HCT116 (cell line): ENCODE results near the gene TMEM145. TPM values are rescaled to one million over a fixed set of nuclear protein-coding genes. Genes with fewer than 3 reads are reported as not detected.

ENCODE experiments used
- ATAC-seq: fragments of 200-7000 bp; cut with Tn5 transposase; 2 replicates; pipeline ENCODE4 v1.9.1; 2020; ENCODE audit warnings: mild to moderate bottlenecking, moderate library complexity
- BruUV-seq: library from RNA; stranded (reverse); fragments of 400-500 nt; replicated peaks from 2 replicates; lab custom pipeline; 2021; lab: Mats Ljungman, UMichigan
- CTCF ChIA-PET: fragments of 300-600 bp; sonication (Branson Sonifier 250); formaldehyde crosslinking; loops from one replicate; lab custom pipeline; 2021; ENCODE audit warnings: antibody characterized with exemption; lab: Charles Lee
- POLR2A ChIA-PET: fragments of 300-600, 350-600 bp; sonication (Branson Sonifier 250); formaldehyde crosslinking; loops from one replicate; lab custom pipeline; 2021; ENCODE audit warnings: antibody characterized with exemption; lab: Charles Lee
- RAD21 ChIA-PET, 2 experiments: fragments of 300-600 bp; sonication (Branson Sonifier 250); formaldehyde crosslinking; loops; one replicate each; lab custom pipeline; 2023; ENCODE audit warnings: low total read pairs in 2 of 2; ENCODE audit not compliant: uncharacterized antibody in 2 of 2, unreplicated experiment in 2 of 2, low non-redundant PET in 1 of 2; lab: Charles Lee
- DNase-seq: peaks from one replicate; pipeline ENCODE4 v3.0.0-alpha.2; 2010; ENCODE audit warnings: low read depth, low spot score
- H2AFZ ChIP-seq: fragments of 200-600 bp; shearing (Covaris generic), sonication (generic); 2 replicates; pipeline ENCODE4 v1.6.1; 2017; ENCODE audit warnings: low read depth, mixed run types, mixed read lengths, antibody characterized with exemption, low read length; ENCODE audit not compliant: poor library complexity, severe bottlenecking
- H3K27ac ChIP-seq: 2 replicates; pipeline ENCODE4 v1.5.1; 2012; ENCODE audit warnings: low read depth, low read length
- H3K27me3 ChIP-seq: fragments of 200-600 bp; sonication (generic); 2 replicates; pipeline ENCODE4 v1.6.1; 2016; ENCODE audit warnings: mixed run types, low read length, mixed read lengths; ENCODE audit not compliant: insufficient read depth
- H3K36me3 ChIP-seq, 2 experiments: fragments of 200-500 bp in 1 of 2; fragments of 200-600 bp in 1 of 2; sonication (Bioruptor generic) in 1 of 2; sonication (generic) in 1 of 2; 2 replicates each; pipeline versions ENCODE4 v1.5.1 to v1.6.1; 2014 to 2016; ENCODE audit warnings: low read length in 2 of 2, inconsistent platforms in 1 of 2, mixed read lengths in 1 of 2, mixed run types in 1 of 2; ENCODE audit not compliant: insufficient read depth in 2 of 2, control insufficient read depth in 1 of 2
- H3K4me1 ChIP-seq, 2 experiments: fragments of 200-600 bp in 1 of 2; sonication (generic) in 1 of 2; 2 replicates each; pipeline versions ENCODE4 v1.5.1 to v1.6.1; 2012 to 2017; ENCODE audit warnings: low read length in 2 of 2, inconsistent platforms in 1 of 2, mild to moderate bottlenecking in 1 of 2, mixed read lengths in 1 of 2, mixed run types in 1 of 2, moderate library complexity in 1 of 2; ENCODE audit not compliant: insufficient read depth in 2 of 2, control insufficient read depth in 1 of 2
- H3K4me2 ChIP-seq: fragments of 200-600 bp; sonication (generic); 2 replicates; pipeline ENCODE4 v1.6.1; 2017; ENCODE audit warnings: mixed run types, low read length, mixed read lengths
- H3K4me3 ChIP-seq, 2 experiments: fragments of 200-600 bp in 1 of 2; sonication (generic) in 1 of 2; replicated peaks in 1 of 2; 2 replicates each; pipeline ENCODE4 v1.5.1; 2011 to 2016; ENCODE audit warnings: low read length in 2 of 2, control low read depth in 1 of 2, low read depth in 1 of 2, mild to moderate bottlenecking in 1 of 2, mixed read lengths in 1 of 2, mixed run types in 1 of 2
- H3K79me2 ChIP-seq: fragments of 200-600 bp; sonication (generic); 2 replicates; pipeline ENCODE4 v1.6.1; 2017; ENCODE audit warnings: mild to moderate bottlenecking, mixed run types, low read length, moderate library complexity, mixed read lengths; ENCODE audit not compliant: insufficient read depth
- H3K9ac ChIP-seq: fragments of 200-600 bp; sonication (generic); 2 replicates; pipeline ENCODE4 v1.6.1; 2016; ENCODE audit warnings: low read length, mixed read lengths
- H3K9me2 ChIP-seq: fragments of 200-600 bp; sonication (generic), shearing (Covaris generic); 2 replicates; pipeline ENCODE4 v1.6.1; 2017; ENCODE audit warnings: mixed run types, mild to moderate bottlenecking, moderate library complexity; ENCODE audit not compliant: insufficient read depth
- H3K9me3 ChIP-seq, 2 experiments: fragments of 200-500 bp in 1 of 2; fragments of 200-600 bp in 1 of 2; sonication (Bioruptor generic) in 1 of 2; sonication (generic) in 1 of 2; 2 replicates each; pipeline ENCODE4 v1.6.1; 2014 to 2017; ENCODE audit warnings: low read length in 2 of 2, mixed read lengths in 2 of 2, inconsistent platforms in 1 of 2, low read depth in 1 of 2, mild to moderate bottlenecking in 1 of 2, mixed run types in 1 of 2, moderate library complexity in 1 of 2; ENCODE audit not compliant: control insufficient read depth in 1 of 2, insufficient read depth in 1 of 2
- H4K20me1 ChIP-seq: fragments of 200-600 bp; sonication (generic), shearing (Covaris generic); 2 replicates; pipeline ENCODE4 v1.6.1; 2017; ENCODE audit warnings: mixed run types, mild to moderate bottlenecking, moderate library complexity; ENCODE audit not compliant: insufficient read depth
- CEBPB ChIP-seq: IDR thresholded peaks from 2 replicates; pipeline ENCODE4 v1.6.1; 2012; ENCODE audit warnings: low read depth
- EZH2 ChIP-seq: fragments of 200-600 bp; sonication (generic); IDR thresholded peaks from 2 replicates; pipeline ENCODE4 v1.6.1; 2017; ENCODE audit warnings: antibody characterized with exemption, mixed run types
- EZH2phosphoT487 ChIP-seq: fragments of 200-600 bp; IDR thresholded peaks from 2 replicates; pipeline ENCODE4 v1.6.1; 2018; ENCODE audit warnings: antibody characterized with exemption, borderline replicate concordance
- FOSL1 ChIP-seq: IDR thresholded peaks from 2 replicates; pipeline ENCODE4 v1.6.1; 2012; ENCODE audit warnings: low read depth
- JUND ChIP-seq: IDR thresholded peaks from 2 replicates; pipeline ENCODE4 v1.6.1; 2012
- RAD21 ChIP-seq: IDR thresholded peaks from 2 replicates; pipeline ENCODE4 v1.6.1; 2012; ENCODE audit warnings: low read depth, mild to moderate bottlenecking
- SRF ChIP-seq: IDR thresholded peaks from 2 replicates; pipeline ENCODE4 v1.6.1; 2012; ENCODE audit warnings: low read depth
- TCF7L2 ChIP-seq: IDR thresholded peaks from 2 replicates; pipeline ENCODE4 v1.7.0; 2011; ENCODE audit warnings: borderline replicate concordance, inconsistent platforms; ENCODE audit not compliant: insufficient read depth, insufficient read length; ENCODE audit errors: extremely low read depth
- ZFX ChIP-seq: fragments of 450-650 bp; IDR thresholded peaks from 2 replicates; pipeline ENCODE4 v1.6.1; 2017
- ZNF274 ChIP-seq: fragments of 200-500 bp; sonication (Bioruptor generic); IDR thresholded peaks from 2 replicates; pipeline ENCODE4 v1.6.1; 2014; ENCODE audit warnings: mild to moderate bottlenecking, low read depth, low read length, inconsistent platforms
- intact Hi-C: fragments of 100-400 bp; cut with micrococcal nuclease; formaldehyde crosslinking; loops from 2 replicates; pipeline ENCODE4 v1.10.0; 2022
- total RNA-seq: library from RNA; stranded (reverse); gene quantifications from one replicate; pipeline ENCODE4 v1.2.1, GENCODE V29; 2021; ENCODE audit not compliant: unreplicated experiment
- TF ChIP-seq, protein P1 (sequence below): IDR thresholded peaks from 2 replicates; pipeline ENCODE4 v1.6.1; 2012
- TF ChIP-seq, protein P2 (sequence below), 3 experiments: fragments of 200-600 bp in 1 of 3; sonication (generic) in 1 of 3; IDR thresholded peaks in 2 of 3; conservative IDR thresholded peaks in 1 of 3; 2 replicates each; pipeline ENCODE4 v1.5.1; 2012 to 2017; ENCODE audit warnings: low read depth in 2 of 3, low read length in 2 of 3, antibody characterized with exemption in 1 of 3, borderline replicate concordance in 1 of 3, control low read depth in 1 of 3, mild to moderate bottlenecking in 1 of 3, mixed read lengths in 1 of 3, mixed run types in 1 of 3, moderate library complexity in 1 of 3; ENCODE audit not compliant: insufficient read depth in 1 of 3
- TF ChIP-seq, protein P3 (sequence below): IDR thresholded peaks from 2 replicates; pipeline ENCODE4 v1.6.1; 2012; ENCODE audit warnings: low read depth

TMEM145 gene
- total RNA-seq, 1 experiment from 2014 or later: 7.2 TPM

DNA sequence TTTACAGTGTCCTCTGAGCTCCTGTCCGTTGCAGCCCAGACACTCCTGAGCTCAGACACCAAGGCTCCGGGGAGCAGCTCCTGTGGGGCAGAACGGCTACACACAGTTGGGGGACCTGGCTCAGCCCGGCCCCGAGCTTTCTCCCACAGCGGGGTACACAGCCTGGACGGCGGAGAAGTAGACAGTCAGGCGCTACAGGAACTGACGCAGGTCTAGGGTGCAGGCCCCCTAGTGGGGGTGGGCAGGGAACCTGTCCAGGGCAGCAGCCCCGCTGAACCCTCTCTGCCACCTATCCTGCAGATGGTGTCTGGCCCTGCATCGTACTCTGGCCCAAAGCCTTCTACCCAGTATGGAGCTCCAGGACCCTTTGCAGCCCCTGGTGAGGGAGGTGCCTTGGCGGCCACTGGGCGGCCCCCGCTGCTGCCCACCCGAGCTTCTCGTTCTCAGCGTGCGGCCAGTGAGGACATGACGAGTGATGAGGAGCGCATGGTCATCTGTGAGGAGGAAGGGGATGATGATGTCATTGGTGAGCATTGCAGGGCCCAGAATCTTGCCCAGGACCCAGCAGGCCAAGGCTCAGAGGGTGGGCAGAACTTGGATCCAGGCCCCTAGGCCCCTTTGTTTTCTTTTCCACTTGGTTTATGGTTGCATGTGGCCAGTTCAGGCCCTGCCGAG is 24.1 kb upstream of the TMEM145 start:
- Histone ChIP-seq H3K27ac (no peak overlapping the region), H4K20me1 (no peaks in the 10 kb centered on the region), H3K9ac (no peak overlapping the region), H3K9me3 (no peaks in the 10 kb centered on the region), H3K4me2 (no peak overlapping the region), H3K79me2 (peaks cover 18% of the 10 kb centered on the region; the same call in 1 of the 2 replicates), H2AFZ (no peak overlapping the region), H3K4me1 (peaks cover 11 to 38% of the 10 kb centered on the region in 2 experiments; a peak in 3 of 4 replicates), H3K36me3 (peaks cover 18 to 21% of the 10 kb centered on the region in 2 experiments), H3K9me2 (no peaks in the 10 kb centered on the region), H3K27me3 (no peaks in the 10 kb centered on the region), H3K4me3 (no peak overlapping the region)
- intact Hi-C loops: no loop called here
- ChIA-PET CTCF (interaction anchor here (4.2 kb wide), 1 partner anchor 43 kb away, joined by 17 read pairs; no protein-coding TSS in a partner anchor), POLR2A (interaction anchor here (0.7 kb wide), 1 partner anchor 13 kb away, joined by 5 read pairs; the partner anchor contains the start of genes PAFAH1B3 and PRR19), RAD21 (interaction anchor here in 1 of 2 experiments (1.4 kb wide), 1 partner anchor 42 kb away, joined by 3 read pairs; no protein-coding TSS in a partner anchor)
- no TSS peak for BruUV-seq
- ATAC-seq (no peak), DNase-seq (no peak)
- TF ChIP-seq TCF7L2 (no peak), ZFX (no peak), SRF (no peak), RAD21 (no peak)

DNA sequence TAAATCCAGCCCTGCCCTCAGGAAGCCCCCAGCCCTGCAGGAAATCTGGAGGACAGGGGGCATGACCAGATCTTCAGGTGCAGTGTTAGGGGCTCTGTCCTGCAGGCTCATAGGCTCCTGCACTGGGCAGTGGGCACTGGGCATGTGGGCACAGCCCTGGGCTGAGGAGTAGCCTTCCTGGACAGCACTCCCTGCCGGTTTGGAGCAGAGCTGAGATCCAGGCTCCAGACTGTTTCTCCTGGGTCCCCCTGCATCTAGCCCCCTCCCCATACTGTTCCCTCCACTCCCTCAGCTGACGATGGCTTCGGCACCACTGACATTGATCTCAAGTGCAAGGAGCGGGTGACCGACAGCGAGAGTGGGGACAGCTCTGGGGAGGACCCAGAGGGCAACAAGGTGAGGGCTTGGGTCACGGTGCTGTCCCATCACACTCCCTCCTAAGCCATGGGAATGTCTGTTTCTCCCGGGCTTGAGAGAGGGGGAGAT is 23.5 kb upstream of the TMEM145 start:
- ATAC-seq (no peak), DNase-seq (no peak)
- intact Hi-C loops: no loop called here
- Histone ChIP-seq H3K27ac (peak overlapping the region; percentile 18; the same call in 1 of the 2 replicates), H2AFZ (no peak overlapping the region), H3K4me3 (no peak overlapping the region), H3K9me2 (no peaks in the 10 kb centered on the region), H3K4me2 (no peak overlapping the region), H3K4me1 (peaks cover 11 to 36% of the 10 kb centered on the region in 2 experiments; a peak in 3 of 4 replicates), H3K36me3 (peaks cover 18 to 21% of the 10 kb centered on the region in 2 experiments), H3K9ac (no peak overlapping the region), H3K79me2 (peaks cover 17% of the 10 kb centered on the region; the same call in 1 of the 2 replicates), H3K27me3 (no peaks in the 10 kb centered on the region), H4K20me1 (no peaks in the 10 kb centered on the region), H3K9me3 (no peaks in the 10 kb centered on the region)
- RAD21 ChIA-PET: no interaction called here
- CTCF ChIA-PET: interaction anchor here (4.2 kb wide), 1 partner anchor 44 kb away, joined by 17 read pairs; no protein-coding TSS in a partner anchor
- BruUV-seq: no TSS peak
- POLR2A ChIA-PET: no interaction called here
- TF ChIP-seq JUND: no peak
- no peak for TF ChIP-seq EZH2phosphoT487
- no peak for TF ChIP-seq FOSL1
- TF ChIP-seq, protein P1, sequence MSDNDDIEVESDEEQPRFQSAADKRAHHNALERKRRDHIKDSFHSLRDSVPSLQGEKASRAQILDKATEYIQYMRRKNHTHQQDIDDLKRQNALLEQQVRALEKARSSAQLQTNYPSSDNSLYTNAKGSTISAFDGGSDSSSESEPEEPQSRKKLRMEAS: no peak
- no peak for TF ChIP-seq SRF
- no peak for TF ChIP-seq CEBPB
- TF ChIP-seq ZNF274: no peak
- no peak for TF ChIP-seq TCF7L2
- no peak for TF ChIP-seq EZH2
- no peak for TF ChIP-seq ZFX
- TF ChIP-seq, protein P2, sequence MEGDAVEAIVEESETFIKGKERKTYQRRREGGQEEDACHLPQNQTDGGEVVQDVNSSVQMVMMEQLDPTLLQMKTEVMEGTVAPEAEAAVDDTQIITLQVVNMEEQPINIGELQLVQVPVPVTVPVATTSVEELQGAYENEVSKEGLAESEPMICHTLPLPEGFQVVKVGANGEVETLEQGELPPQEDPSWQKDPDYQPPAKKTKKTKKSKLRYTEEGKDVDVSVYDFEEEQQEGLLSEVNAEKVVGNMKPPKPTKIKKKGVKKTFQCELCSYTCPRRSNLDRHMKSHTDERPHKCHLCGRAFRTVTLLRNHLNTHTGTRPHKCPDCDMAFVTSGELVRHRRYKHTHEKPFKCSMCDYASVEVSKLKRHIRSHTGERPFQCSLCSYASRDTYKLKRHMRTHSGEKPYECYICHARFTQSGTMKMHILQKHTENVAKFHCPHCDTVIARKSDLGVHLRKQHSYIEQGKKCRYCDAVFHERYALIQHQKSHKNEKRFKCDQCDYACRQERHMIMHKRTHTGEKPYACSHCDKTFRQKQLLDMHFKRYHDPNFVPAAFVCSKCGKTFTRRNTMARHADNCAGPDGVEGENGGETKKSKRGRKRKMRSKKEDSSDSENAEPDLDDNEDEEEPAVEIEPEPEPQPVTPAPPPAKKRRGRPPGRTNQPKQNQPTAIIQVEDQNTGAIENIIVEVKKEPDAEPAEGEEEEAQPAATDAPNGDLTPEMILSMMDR (IDR thresholded peaks at IDR 0.05 in 2 of 3, conservative IDR thresholded peaks at IDR 0.05 in 1 of 3; ENCODE audit: borderline replicate concordance in 1 of 3, insufficient read depth in 1 of 3, low read depth in 2 of 3, low read length in 2 of 3): no peak
- TF ChIP-seq, protein P3, sequence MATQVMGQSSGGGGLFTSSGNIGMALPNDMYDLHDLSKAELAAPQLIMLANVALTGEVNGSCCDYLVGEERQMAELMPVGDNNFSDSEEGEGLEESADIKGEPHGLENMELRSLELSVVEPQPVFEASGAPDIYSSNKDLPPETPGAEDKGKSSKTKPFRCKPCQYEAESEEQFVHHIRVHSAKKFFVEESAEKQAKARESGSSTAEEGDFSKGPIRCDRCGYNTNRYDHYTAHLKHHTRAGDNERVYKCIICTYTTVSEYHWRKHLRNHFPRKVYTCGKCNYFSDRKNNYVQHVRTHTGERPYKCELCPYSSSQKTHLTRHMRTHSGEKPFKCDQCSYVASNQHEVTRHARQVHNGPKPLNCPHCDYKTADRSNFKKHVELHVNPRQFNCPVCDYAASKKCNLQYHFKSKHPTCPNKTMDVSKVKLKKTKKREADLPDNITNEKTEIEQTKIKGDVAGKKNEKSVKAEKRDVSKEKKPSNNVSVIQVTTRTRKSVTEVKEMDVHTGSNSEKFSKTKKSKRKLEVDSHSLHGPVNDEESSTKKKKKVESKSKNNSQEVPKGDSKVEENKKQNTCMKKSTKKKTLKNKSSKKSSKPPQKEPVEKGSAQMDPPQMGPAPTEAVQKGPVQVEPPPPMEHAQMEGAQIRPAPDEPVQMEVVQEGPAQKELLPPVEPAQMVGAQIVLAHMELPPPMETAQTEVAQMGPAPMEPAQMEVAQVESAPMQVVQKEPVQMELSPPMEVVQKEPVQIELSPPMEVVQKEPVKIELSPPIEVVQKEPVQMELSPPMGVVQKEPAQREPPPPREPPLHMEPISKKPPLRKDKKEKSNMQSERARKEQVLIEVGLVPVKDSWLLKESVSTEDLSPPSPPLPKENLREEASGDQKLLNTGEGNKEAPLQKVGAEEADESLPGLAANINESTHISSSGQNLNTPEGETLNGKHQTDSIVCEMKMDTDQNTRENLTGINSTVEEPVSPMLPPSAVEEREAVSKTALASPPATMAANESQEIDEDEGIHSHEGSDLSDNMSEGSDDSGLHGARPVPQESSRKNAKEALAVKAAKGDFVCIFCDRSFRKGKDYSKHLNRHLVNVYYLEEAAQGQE: no peak
